ENCODE results near the gene DICER1. TPM values are rescaled to one million over a fixed set of nuclear protein-coding genes. Genes with fewer than 3 reads are reported as not detected.

DICER1 gene
- total RNA-seq, 1 experiment from 2014 or later = 57.1 TPM

DNA sequence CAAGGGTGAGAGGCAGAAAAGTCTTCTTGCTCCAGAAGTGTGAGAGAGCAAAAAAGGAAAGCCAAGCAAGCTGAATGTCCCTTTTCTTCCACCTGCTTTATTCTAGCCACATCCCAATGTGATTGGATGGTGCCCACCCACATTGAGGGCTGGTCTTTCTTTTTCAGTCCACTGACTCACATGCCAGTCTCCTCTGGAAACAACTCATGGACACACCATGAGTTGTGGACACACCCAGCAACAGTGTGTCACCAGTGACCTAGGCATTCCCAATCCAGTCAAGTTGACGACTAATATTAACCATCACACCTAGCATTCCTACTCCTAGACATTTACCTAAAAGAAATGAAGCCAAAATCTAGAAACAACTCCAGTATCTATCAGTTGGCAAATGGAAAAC is 7.2 kb upstream of the DICER1 start:
- TF ChIP-seq, protein P1, sequence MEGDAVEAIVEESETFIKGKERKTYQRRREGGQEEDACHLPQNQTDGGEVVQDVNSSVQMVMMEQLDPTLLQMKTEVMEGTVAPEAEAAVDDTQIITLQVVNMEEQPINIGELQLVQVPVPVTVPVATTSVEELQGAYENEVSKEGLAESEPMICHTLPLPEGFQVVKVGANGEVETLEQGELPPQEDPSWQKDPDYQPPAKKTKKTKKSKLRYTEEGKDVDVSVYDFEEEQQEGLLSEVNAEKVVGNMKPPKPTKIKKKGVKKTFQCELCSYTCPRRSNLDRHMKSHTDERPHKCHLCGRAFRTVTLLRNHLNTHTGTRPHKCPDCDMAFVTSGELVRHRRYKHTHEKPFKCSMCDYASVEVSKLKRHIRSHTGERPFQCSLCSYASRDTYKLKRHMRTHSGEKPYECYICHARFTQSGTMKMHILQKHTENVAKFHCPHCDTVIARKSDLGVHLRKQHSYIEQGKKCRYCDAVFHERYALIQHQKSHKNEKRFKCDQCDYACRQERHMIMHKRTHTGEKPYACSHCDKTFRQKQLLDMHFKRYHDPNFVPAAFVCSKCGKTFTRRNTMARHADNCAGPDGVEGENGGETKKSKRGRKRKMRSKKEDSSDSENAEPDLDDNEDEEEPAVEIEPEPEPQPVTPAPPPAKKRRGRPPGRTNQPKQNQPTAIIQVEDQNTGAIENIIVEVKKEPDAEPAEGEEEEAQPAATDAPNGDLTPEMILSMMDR (conservative IDR thresholded peaks at IDR 0.05; ENCODE audit: low read depth, low read length) = no peak
- no peak for TF ChIP-seq EZH2 (IDR thresholded peaks at IDR 0.05; ENCODE audit: borderline replicate concordance, low read depth, low read length, poor library complexity, severe bottlenecking)
- Histone ChIP-seq H3K27me3 (replicated peaks; ENCODE audit: insufficient read depth, low read depth, low read length, poor library complexity) (no peaks in the 10 kb centered on the region), H3K36me3 (ENCODE audit: insufficient read depth, low read length, poor library complexity, severe bottlenecking) (no peaks in the 10 kb centered on the region), H3K4me3 (ENCODE audit: low read depth, low read length, poor library complexity, severe bottlenecking) (no peak overlapping the region), H3K4me1 (ENCODE audit: insufficient read depth, low read length, poor library complexity, severe bottlenecking) (no peaks in the 10 kb centered on the region), H3K27ac (ENCODE audit: low read depth, low read length, poor library complexity, severe bottlenecking) (no peak overlapping the region), H3K9me3 (ENCODE audit: low read depth, low read length, poor library complexity, severe bottlenecking) (no peaks in the 10 kb centered on the region)
- no TSS peak for BruUV-seq (replicated peaks)
- DNase-seq (ENCODE audit: low spot score) = no peak
- ChIA-PET POLR2A (ENCODE audit: low non-redundant PET) (no interaction called here), CTCF (no interaction called here)
- intact Hi-C loops (cut with micrococcal nuclease; ENCODE audit: unreplicated experiment) = no loop called here

DNA sequence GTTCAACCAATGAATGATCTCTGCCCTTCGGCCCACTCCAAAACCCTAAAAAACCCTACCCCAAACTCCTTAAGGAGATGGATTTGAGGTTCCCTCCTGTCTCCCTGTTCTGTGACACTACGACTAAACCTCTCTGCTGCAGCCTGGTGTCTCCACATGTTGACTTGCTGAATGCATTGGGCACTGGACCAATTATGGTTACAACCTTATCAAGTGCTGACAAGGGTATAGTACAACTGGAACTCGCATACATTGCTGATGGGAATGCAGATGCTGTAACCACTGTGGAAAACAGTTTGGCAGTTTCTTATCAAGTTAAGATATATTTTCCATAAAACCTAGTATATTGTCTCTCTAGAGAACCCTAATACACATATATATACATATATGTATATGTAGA is 6.3 kb upstream of the DICER1 start:
- CTCF ChIA-PET = no interaction called here
- TF ChIP-seq, protein P1 (conservative IDR thresholded peaks at IDR 0.05; ENCODE audit: low read depth, low read length) = no peak
- TF ChIP-seq EZH2 (IDR thresholded peaks at IDR 0.05; ENCODE audit: borderline replicate concordance, low read depth, low read length, poor library complexity, severe bottlenecking) = no peak
- H3K4me3 ChIP-seq (ENCODE audit: low read depth, low read length, poor library complexity, severe bottlenecking) = no peak overlapping the region
- POLR2A ChIA-PET (ENCODE audit: low non-redundant PET) = no interaction called here
- H3K9me3 ChIP-seq (ENCODE audit: low read depth, low read length, poor library complexity, severe bottlenecking) = no peaks in the 10 kb centered on the region
- H3K4me1 ChIP-seq (ENCODE audit: insufficient read depth, low read length, poor library complexity, severe bottlenecking) = no peaks in the 10 kb centered on the region
- BruUV-seq (replicated peaks) = no TSS peak
- H3K27ac ChIP-seq (ENCODE audit: low read depth, low read length, poor library complexity, severe bottlenecking) = no peak overlapping the region
- no peaks in the 10 kb centered on the region for H3K27me3 ChIP-seq (replicated peaks; ENCODE audit: insufficient read depth, low read depth, low read length, poor library complexity)
- H3K36me3 ChIP-seq (ENCODE audit: insufficient read depth, low read length, poor library complexity, severe bottlenecking) = no peaks in the 10 kb centered on the region
- DNase-seq (ENCODE audit: low spot score) = no peak
- intact Hi-C loops (cut with micrococcal nuclease; ENCODE audit: unreplicated experiment) = no loop called here

DNA sequence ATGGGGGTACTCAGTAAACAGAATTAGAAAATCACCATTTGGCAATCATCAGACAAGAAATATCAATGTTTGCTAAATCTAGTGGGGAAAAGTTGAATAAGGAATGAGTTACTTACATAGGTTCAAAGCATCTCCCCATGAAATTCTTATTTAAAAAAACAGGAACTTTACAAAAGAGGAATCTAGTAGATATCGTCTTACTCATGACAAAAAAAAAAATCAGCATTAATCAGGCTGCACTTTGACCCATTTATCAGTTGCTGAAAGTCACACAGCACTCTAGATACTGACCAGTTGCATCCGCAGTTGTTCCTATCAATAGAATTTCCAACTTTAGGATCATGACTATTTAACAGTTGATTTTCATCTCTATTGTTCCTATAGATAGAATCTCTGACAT is 5.8 kb upstream of the DICER1 start:
- Histone ChIP-seq H3K27me3 (replicated peaks; ENCODE audit: insufficient read depth, low read depth, low read length, poor library complexity) (no peaks in the 10 kb centered on the region), H3K36me3 (ENCODE audit: insufficient read depth, low read length, poor library complexity, severe bottlenecking) (no peaks in the 10 kb centered on the region), H3K4me1 (ENCODE audit: insufficient read depth, low read length, poor library complexity, severe bottlenecking) (no peaks in the 10 kb centered on the region), H3K27ac (ENCODE audit: low read depth, low read length, poor library complexity, severe bottlenecking) (no peak overlapping the region), H3K4me3 (ENCODE audit: low read depth, low read length, poor library complexity, severe bottlenecking) (no peak overlapping the region), H3K9me3 (ENCODE audit: low read depth, low read length, poor library complexity, severe bottlenecking) (no peaks in the 10 kb centered on the region)
- no peak for TF ChIP-seq EZH2 (IDR thresholded peaks at IDR 0.05; ENCODE audit: borderline replicate concordance, low read depth, low read length, poor library complexity, severe bottlenecking)
- CTCF ChIA-PET = no interaction called here
- no peak for DNase-seq (ENCODE audit: low spot score)
- intact Hi-C loops (cut with micrococcal nuclease; ENCODE audit: unreplicated experiment) = no loop called here
- POLR2A ChIA-PET (ENCODE audit: low non-redundant PET) = no interaction called here
- no TSS peak for BruUV-seq (replicated peaks)

DNA sequence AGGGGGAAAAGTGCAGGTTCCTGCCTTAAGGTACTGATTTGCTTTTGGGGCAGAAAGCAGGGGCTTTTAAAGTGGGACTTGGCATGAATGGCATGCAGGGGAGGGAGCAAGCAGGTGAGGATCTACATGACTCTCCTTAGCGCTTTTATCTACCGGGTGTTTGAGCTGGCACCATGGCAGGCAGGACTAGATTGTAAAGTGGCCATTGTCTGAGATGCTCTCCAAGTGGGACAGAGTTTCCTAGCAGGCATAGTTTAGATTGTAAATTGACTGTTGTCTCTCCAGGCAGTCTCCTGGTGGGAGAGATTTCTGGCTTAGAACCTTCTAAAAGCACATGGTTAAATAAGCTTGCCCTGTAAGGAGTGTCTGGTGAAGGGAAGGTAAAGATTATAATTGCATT is 5.3 kb upstream of the DICER1 start:
- CTCF ChIA-PET = interaction anchor here (0.8 kb wide), 1 partner anchor 280 kb away, joined by 3 read pairs; no protein-coding TSS in a partner anchor
- POLR2A ChIA-PET (ENCODE audit: low non-redundant PET) = no interaction called here

More for the DNA sequence above, 5.3 kb upstream of the DICER1 start:
- DNase-seq (ENCODE audit: low spot score) = no peak
- intact Hi-C loops (cut with micrococcal nuclease; ENCODE audit: unreplicated experiment) = no loop called here
- no peak for TF ChIP-seq EZH2 (IDR thresholded peaks at IDR 0.05; ENCODE audit: borderline replicate concordance, low read depth, low read length, poor library complexity, severe bottlenecking)
- TF ChIP-seq, protein P1 (conservative IDR thresholded peaks at IDR 0.05; ENCODE audit: low read depth, low read length) = no peak
- H3K4me3 ChIP-seq (ENCODE audit: low read depth, low read length, poor library complexity, severe bottlenecking) = no peak overlapping the region
- no peaks in the 10 kb centered on the region for H3K27me3 ChIP-seq (replicated peaks; ENCODE audit: insufficient read depth, low read depth, low read length, poor library complexity)
- H3K9me3 ChIP-seq (ENCODE audit: low read depth, low read length, poor library complexity, severe bottlenecking) = no peaks in the 10 kb centered on the region
- H3K27ac ChIP-seq (ENCODE audit: low read depth, low read length, poor library complexity, severe bottlenecking) = no peak overlapping the region
- H3K4me1 ChIP-seq (ENCODE audit: insufficient read depth, low read length, poor library complexity, severe bottlenecking) = no peaks in the 10 kb centered on the region
- no TSS peak for BruUV-seq (replicated peaks)
- H3K36me3 ChIP-seq (ENCODE audit: insufficient read depth, low read length, poor library complexity, severe bottlenecking) = no peaks in the 10 kb centered on the region
